Right ventricle myocardium inferior (tissue), 1 donor: ENCODE data around the gene ILF3. TPM values are rescaled to one million over a fixed set of nuclear protein-coding genes. Genes with fewer than 3 reads are reported as not detected.

ENCODE experiments used
- ATAC-seq: fragments of 200-7000 bp; cut with Tn5 transposase; one replicate; pipeline ENCODE4 v1.9.1; 2020; ENCODE audit warnings: mild to moderate bottlenecking, moderate library complexity
- DNase-seq: peaks from one replicate; pipeline ENCODE4 v3.0.0; 2021; ENCODE audit errors: missing footprints
- intact Hi-C: fragments of 100-400 bp; cut with DNase I; formaldehyde crosslinking; loops from one replicate; pipeline ENCODE4 v1.11.0; 2022
- long read RNA-seq: library from polyadenylated mRNA; unstranded; transcript quantifications from one replicate; pipeline ENCODE4 v2.0.0, GENCODE V29; 2021
- total RNA-seq: library from RNA; stranded (reverse); fragmentation: NEBNext Ultra II Directional; extraction: Animal tissue kit (Norgen Biotek cat#: 25700); gene quantifications from one replicate; pipeline ENCODE4 v1.2.1, GENCODE V29; 2021
- donor health status: DM: no; HTN: yes; CAD: no; lungs with severe emphysema.

Gene ILF3
- total RNA-seq, result 101 TPM
- long read RNA-seq, full-length matches to known transcripts, result 10 of 36 reads
- long read RNA-seq, partial matches to known transcripts, result 23 of 36 reads
- long read RNA-seq, other reads (novel, unspliced or antisense), result 3 of 36 reads

- intact Hi-C loops, result loop anchor here (5.0 kb wide), 2 partner anchors 38 to 87 kb away; partner anchors contain the start of genes CDKN2D and KRI1
- DNase-seq (peak; percentile 100), ATAC-seq (peak; percentile 94)
Observed at GRCh38 chr19:10653732-10654609, at the start of gene ILF3. TSS of gene ILF3 (plus strand) at chr19:10654346. CDS start at chr19:10670606, 16,260 bp downstream.

GRCh38 chr19:10604460-10604980 is 49.6 kb upstream of the ILF3 start:
- intact Hi-C loops, result no loop called here
- no peak for DNase-seq
- no peak for ATAC-seq

DNA sequence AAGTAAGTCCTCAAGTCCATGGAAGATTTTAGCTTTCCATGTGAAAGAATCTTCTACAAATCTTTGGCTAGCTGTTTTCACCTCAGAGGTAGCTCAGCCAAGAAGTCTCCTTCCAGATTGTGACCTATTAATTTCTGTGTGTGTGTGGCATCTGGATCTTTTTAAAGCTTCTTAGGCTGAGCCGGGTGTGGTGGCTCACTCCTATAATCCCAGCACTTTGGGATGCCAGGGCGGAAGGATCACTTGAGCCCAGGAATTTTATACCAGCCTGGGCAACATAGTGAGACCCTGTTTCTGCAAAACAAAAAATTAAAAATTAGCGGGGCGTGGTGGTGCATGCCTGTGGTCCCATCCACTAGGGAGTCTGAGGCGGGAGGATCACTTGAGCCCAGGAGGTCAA is 42.2 kb upstream of the ILF3 start:
- DNase-seq (no peak), ATAC-seq (no peak)
- intact Hi-C loops, result no loop called here

- peak; percentile 98 for ATAC-seq
- intact Hi-C loops, result no loop called here
Observed at GRCh38 chr19:10612499-10613119, 41.5 kb upstream of the ILF3 start.

DNA sequence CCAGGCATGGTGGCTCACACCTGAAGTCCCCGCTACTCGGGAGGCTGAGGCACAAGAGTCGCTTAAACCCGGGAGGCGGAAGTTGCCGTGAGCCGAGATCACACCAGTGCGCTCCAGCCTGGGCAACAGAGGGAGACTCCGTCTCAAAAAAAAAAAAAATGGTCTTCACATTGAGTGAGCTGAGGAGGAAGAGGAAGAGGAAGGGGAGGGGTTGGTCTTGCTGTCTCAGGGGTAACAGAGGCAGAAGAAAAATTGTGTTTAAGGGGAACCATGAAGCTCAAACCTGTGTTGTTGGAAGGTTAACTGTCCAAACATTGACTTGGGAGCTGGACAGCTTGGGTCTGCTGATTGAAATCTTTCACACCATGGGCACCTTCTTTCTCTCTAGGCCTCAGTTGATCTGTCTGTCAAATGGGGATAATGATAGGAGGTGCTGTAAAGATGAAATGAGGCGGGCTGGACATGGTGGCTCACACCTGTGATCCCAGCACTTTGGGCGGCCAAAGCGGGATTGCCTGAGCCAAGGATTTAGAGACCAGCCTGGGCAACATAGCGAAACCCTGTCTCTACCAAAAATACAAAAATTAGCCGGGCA is 38.6 kb upstream of the ILF3 start:
- ATAC-seq (no peak), DNase-seq (no peak)
- intact Hi-C loops, result no loop called here

More at GRCh38 chr19:10612499-10613119, 41.5 kb upstream of the ILF3 start:
- DNase-seq, result peak; percentile 84

- no peak for ATAC-seq
- intact Hi-C loops, result no loop called here
- no peak for DNase-seq
Observed at GRCh38 chr19:10617409-10618121, 36.6 kb upstream of the ILF3 start.

GRCh38 chr19:10618846-10619245 is 35.3 kb upstream of the ILF3 start:
- ATAC-seq, result no peak
- intact Hi-C loops, result no loop called here
- no peak for DNase-seq

DNA sequence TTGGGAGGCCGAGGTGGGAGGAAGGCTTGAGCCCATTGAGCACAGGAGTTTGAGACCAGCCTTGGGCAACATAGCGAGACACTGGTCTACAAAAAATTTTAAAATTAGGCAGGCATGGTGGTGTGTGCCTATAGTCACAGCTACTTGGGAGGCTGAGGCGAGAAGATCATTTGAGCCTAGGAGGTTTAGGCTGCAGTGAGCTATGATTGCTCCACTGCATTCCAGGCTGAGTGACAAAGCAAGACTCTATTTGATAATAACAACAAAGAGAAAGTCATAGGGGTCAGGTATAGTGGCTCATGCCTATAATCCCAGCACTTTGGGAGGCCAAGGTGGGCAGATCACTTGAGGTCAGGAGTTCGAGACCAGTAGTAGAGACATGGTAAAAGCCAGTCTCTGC is 33.4 kb upstream of the ILF3 start:
- intact Hi-C loops, result no loop called here
- ATAC-seq (no peak), DNase-seq (no peak)

DNA sequence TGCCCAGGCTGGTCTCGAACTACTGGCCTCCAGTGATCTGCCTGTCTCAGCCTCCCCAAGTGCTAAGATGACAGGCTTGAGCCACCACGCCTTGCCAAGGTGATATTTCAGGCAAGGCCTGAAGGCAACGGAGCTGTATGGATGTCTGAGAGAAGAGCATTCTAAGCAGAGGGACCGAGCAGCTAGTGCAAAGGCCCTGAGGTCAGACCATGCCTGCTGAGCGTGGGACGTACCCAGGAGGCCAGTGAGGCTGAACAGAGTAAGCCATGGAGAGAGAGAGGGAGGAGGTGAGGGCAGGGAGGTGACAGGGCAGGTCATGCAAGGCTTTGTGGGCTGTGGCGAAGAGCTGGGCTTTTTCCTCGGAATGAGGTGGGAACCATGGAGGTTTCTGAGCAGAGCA is 32.2 kb upstream of the ILF3 start:
- intact Hi-C loops, result no loop called here
- DNase-seq, result no peak
- no peak for ATAC-seq

DNA sequence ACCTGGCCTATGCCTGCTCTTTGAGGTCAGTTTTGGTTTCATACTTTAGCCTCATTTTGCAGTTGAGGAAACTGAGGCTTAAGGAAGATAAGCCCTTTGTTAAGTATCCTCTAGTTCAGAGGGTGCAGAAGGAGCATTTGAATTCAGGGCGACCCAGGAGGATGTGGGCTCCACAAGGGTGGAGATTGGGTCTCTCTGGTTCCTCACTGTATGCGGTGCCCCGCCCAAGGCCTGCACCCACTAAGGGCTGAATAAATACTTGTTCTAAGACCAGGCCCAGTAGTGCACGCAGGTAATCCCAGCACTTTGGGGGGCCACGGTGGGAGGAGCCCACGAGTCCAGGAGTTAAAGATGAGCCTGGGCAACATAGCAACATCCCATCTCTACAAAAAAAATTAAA is 29.6 kb upstream of the ILF3 start:
- intact Hi-C loops, result no loop called here
- DNase-seq (no peak), ATAC-seq (no peak)

DNA sequence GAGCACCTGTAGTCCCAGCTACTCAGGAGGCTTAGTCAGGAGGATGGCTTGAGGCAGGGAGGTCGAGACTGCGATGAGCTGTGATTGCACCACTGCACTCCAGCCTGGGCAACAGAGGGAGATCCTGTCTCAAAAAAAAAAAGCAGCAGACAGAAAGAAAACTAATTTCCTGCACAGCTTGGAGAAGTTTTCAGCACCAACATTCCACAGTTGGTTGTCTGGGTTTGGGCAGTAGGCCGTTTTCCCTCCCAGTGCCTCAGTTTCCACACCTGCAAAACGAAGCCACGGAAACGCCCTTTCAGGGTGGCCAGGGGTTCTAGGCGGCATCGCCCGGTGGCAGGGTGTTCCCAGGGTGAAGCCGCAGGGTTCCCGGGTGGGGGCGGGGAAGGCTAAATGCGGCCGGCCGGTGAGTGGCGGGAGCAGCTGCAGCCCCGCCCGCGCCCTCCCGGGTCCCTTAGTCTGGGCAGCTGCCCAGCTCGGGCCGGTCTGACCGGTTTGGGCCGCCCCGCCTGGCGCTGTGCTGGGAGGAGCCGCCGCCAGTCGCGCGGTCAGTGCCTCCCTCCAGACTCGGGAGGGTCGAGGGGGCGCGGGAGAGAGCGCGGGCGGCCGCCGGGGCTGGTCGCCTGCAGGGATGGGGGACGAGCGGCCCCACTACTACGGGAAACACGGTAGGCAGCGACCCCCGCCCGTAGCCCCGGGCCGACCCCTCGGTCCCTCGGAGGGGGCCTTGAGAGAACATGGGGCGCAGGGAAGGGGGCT is 29.0 kb upstream of the ILF3 start, which contains the start of gene SLC44A2:
SLC44A2 (plus strand) TSS at position 551 of the 759 bp plus-strand sequence; CDS start at position 632, 81 bp downstream.
- intact Hi-C loops, result no loop called here
- ATAC-seq (peak; percentile 97), DNase-seq (peak; percentile 84)

DNA sequence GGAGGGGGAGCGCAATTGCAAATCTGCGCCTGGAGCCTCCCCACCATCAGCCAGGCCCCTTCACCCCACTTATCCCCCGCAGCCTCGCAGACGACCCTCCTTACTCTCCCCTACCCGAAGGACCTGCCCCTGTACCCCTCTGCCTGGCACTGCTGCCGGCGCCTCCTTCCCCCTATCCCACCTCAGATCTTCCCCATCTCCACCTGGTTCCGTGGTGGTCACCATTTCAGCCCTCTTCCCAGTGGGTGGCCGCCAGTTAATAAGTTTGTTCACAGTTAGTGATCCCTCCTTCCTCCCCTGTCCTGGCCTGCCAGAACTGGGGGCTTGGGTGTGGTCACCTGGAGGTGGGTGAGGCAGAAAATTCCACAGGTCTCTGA is 28.4 kb upstream of the ILF3 start:
- ATAC-seq, result peak; percentile 8
- no peak for DNase-seq
- intact Hi-C loops, result no loop called here

DNA sequence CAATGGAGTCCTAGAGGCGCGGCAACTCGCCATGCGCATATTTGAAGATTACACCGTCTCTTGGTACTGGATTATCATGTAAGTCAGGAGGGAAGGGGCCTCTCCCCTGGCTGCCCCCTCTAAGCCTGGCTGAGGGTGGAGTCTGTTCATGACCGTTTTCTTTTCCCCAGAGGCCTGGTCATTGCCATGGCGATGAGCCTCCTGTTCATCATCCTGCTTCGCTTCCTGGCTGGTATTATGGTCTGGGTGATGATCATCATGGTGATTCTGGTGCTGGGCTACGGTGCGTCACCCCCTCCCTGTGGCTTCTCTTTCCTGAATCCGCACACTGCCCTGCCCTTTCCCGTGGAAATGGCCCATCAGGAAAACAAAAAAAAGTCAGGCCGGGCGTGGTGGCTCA is 22.3 kb upstream of the ILF3 start:
- DNase-seq (no peak), ATAC-seq (no peak)
- intact Hi-C loops, result no loop called here

DNA sequence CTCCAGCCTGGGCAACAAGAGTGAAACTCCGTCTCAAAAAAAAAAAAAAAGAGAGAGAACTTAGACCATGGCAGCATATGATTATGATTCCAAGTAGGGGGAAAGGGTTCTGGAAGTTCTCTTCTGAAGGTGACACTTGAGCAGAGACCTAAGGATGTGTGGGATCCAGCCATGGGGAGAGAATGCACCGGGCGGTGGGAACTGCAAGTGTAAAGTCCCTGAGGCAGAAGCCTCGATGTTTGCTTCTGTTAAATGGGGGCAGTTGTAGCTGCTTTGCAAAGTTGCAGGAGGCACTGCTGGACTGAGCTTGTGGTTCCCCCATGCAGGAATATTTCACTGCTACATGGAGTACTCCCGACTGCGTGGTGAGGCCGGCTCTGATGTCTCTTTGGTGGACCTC is 19.7 kb upstream of the ILF3 start:
- DNase-seq (no peak), ATAC-seq (no peak)
- intact Hi-C loops, result no loop called here

- ATAC-seq (no peak), DNase-seq (no peak)
- intact Hi-C loops, result no loop called here
Observed at GRCh38 chr19:10634963-10635362, 19.2 kb upstream of the ILF3 start.

DNA sequence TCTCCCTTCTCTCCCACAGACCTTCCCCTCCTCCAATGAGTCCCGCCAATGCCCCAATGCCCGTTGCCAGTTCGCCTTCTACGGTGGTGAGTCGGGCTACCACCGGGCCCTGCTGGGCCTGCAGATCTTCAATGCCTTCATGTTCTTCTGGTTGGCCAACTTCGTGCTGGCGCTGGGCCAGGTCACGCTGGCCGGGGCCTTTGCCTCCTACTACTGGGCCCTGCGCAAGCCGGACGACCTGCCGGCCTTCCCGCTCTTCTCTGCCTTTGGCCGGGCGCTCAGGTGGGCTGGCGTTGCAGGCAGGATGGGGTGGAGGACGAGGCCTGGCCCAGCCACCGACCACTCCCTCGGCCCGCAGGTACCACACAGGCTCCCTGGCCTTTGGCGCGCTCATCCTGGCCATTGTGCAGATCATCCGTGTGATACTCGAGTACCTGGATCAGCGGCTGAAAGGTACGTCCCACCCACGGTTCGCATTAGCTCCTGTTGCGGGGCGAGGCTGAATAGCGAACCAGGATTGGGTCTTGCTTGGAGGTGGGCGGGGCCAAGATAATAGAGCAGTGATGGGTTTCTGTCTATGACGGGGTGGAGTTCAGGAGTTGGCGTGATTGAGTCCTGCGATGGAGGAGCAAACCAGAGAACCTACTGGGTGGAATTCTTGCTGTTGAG is 17.7 kb upstream of the ILF3 start:
- DNase-seq (no peak), ATAC-seq (no peak)
- intact Hi-C loops, result no loop called here

DNA sequence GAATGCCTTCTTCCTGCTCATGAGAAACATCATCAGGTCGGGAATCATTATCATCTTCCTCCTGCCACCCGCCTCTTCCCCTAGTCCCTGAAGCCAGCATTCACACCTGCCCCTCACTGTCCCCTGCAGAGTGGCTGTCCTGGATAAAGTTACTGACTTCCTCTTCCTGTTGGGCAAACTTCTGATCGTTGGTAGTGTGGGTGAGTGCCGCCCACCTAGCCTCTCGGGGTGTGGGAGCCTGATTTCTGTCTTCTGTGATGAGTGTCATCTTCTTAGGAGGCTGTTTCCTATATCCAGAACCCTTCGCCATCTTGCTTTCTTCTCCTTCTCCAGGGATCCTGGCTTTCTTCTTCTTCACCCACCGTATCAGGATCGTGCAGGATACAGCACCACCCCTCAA is 16.3 kb upstream of the ILF3 start:
- no peak for DNase-seq
- no peak for ATAC-seq
- intact Hi-C loops, result no loop called here

GRCh38 chr19:10639836-10640235 is 14.3 kb upstream of the ILF3 start:
- intact Hi-C loops, result no loop called here
- ATAC-seq (no peak), DNase-seq (no peak)
